HS-27A (cell line): ENCODE data around the gene CHTF8.
A peak's percentile ranks its signal among the peaks of the same experiment; 100 is the strongest.

Source experiments
- DNase-seq: peaks from one replicate; pipeline ENCODE4 v3.0.0-alpha.2; 2012; ENCODE audit warnings: low read depth, missing footprints

The CHTF8 gene

GRCh38 chr16:69112285-69113129 is 19.9 kb downstream of the CHTF8 start:
- DNase-seq, result no peak

- DNase-seq, result no peak
These were observed 20.5 kb downstream of the CHTF8 start for GRCh38 chr16:69111876-69112230.

- no peak for DNase-seq
These were observed 21.0 kb downstream of the CHTF8 start for GRCh38 chr16:69111216-69111875.

GRCh38 chr16:69110406-69110805 is 22.0 kb downstream of the CHTF8 start:
- no peak for DNase-seq

- DNase-seq, result no peak
These were observed 22.7 kb downstream of the CHTF8 start for GRCh38 chr16:69109486-69110270.

- DNase-seq, result no peak
These were observed 23.5 kb downstream of the CHTF8 start for GRCh38 chr16:69108905-69109252.

GRCh38 chr16:69108064-69108904 is 24.1 kb downstream of the CHTF8 start:
- DNase-seq, result no peak

- no peak for DNase-seq
These were observed 24.9 kb downstream of the CHTF8 start for GRCh38 chr16:69107316-69107962.

GRCh38 chr16:69106491-69107315 is 25.7 kb downstream of the CHTF8 start:
- DNase-seq, result no peak

GRCh38 chr16:69105501-69106361 is 26.7 kb downstream of the CHTF8 start, which contains the start of gene HAS3:
TSS of gene HAS3 (plus strand) at chr16:69105653. CDS start at chr16:69109396, 3,743 bp downstream.
- DNase-seq, result peak; percentile 11

GRCh38 chr16:69100071-69100691 is 32.2 kb downstream of the CHTF8 start:
- DNase-seq, result no peak

GRCh38 chr16:69095193-69095592 is 37.2 kb downstream of the CHTF8 start:
- no peak for DNase-seq

- no peak for DNase-seq
These were observed 37.9 kb downstream of the CHTF8 start for GRCh38 chr16:69094501-69094900.

GRCh38 chr16:69093974-69094373 is 38.4 kb downstream of the CHTF8 start:
- DNase-seq, result no peak

GRCh38 chr16:69089091-69089910 is 43.1 kb downstream of the CHTF8 start:
- DNase-seq, result no peak

- DNase-seq, result no peak
These were observed 43.7 kb downstream of the CHTF8 start for GRCh38 chr16:69088684-69089083.

- no peak for DNase-seq
These were observed 45.2 kb downstream of the CHTF8 start for GRCh38 chr16:69087161-69087581.
